ENCODE data around the gene C1QTNF7. TPM values are rescaled to one million over a fixed set of nuclear protein-coding genes. Genes with fewer than 3 reads are reported as not detected.

The C1QTNF7 gene, protein sequence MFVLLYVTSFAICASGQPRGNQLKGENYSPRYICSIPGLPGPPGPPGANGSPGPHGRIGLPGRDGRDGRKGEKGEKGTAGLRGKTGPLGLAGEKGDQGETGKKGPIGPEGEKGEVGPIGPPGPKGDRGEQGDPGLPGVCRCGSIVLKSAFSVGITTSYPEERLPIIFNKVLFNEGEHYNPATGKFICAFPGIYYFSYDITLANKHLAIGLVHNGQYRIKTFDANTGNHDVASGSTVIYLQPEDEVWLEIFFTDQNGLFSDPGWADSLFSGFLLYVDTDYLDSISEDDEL
- 0.04 TPM for polyA plus RNA-seq (2013)

DNA sequence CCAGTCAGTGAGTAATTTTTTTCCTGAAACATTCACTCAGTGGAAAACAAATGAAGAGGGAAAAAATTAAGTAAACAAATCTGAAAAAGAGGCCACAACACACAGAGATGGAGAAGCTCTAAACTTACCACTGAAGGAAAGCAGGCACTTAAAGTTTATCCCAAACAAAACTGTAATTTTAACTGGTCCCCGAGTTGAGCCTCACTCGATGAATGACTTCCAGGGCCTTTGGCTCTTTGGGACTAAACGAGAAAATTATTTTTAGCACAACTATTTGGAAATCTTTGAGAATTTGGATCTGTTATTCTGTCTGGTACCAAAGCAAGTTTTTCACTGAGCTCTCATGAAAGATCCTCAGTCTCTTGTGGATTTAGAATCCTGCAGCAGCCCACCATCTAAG is at the start of gene C1QTNF7:
C1QTNF7 (plus strand) TSS at position 333 of the 400 bp plus-strand sequence. CDS start 7,711 bp downstream, outside the sequence.
- ChIA-PET CTCF (interaction anchor here (0.9 to 1.0 kb wide), 2 partner anchors 10 to 30 kb away, joined by 3 read pairs; no protein-coding TSS in a partner anchor), POLR2A (no interaction called here)
- Histone ChIP-seq H3K27ac (ENCODE audit: insufficient read depth in 1 of 2, low read depth in 1 of 2, low read length in 2 of 2, poor library complexity in 1 of 2, severe bottlenecking in 2 of 2) (no peak within 1 kb of the TSS), H3K27me3 (replicated peaks in 2 of 5; ENCODE audit: control insufficient read depth in 4 of 5, insufficient read depth in 5 of 5, low read length in 4 of 5) (no peaks in the 10 kb centered on the region), H3K9me3 (ENCODE audit: control extremely low read depth in 1 of 5, control insufficient read depth in 4 of 5, insufficient read depth in 2 of 5, low read depth in 1 of 5, low read length in 4 of 5) (no peaks in the 10 kb centered on the region), H3K4me1 (ENCODE audit: control extremely low read depth in 1 of 4, control insufficient read depth in 4 of 4, insufficient read depth in 4 of 4, low read length in 3 of 4) (peaks cover 0 to 2% (median 0%) of the 10 kb centered on the region in 4 experiments), H3K36me3 (ENCODE audit: control insufficient read depth in 4 of 4, insufficient read depth in 4 of 4, low read length in 3 of 4) (no peaks in the 10 kb centered on the region), H3K4me3 (ENCODE audit: control insufficient read depth in 1 of 7, extremely low read depth in 1 of 7, insufficient read depth in 4 of 7, low read depth in 2 of 7, low read length in 6 of 7) (no peak within 1 kb of the TSS)
- WGBS (ENCODE audit: insufficient coverage): 94% methylated on average over 3 of the region's 3 CpGs
- no peak for DNase-seq

DNA sequence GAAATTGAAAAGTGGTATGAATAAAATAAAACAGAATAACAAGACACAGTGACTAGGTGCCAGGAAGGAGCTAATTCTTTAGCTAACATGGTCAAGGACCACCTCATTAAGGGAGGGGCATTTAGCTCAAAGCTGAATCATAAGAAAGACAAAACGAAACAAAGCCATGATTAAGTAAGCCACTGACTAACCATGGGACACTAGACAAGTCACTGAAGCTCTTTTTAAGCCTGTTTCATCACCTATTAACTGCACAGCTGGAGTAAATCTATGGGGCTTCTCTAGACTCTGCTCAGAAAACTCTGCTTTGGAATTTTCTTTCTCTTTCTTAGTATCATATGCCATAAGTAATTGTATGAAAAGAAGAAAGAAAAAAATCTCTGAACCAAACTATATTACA is 49.8 kb upstream of the C1QTNF7 start:
- H3K4me3 ChIP-seq (ENCODE audit: control insufficient read depth in 1 of 7, extremely low read depth in 1 of 7, insufficient read depth in 4 of 7, low read depth in 2 of 7, low read length in 6 of 7): no peak overlapping the region
- 20% methylated on average over 1 of the region's 1 CpG for WGBS (ENCODE audit: insufficient coverage)
- peaks cover 0 to 24% (median 14%) of the 10 kb centered on the region in 4 experiments for H3K4me1 ChIP-seq (ENCODE audit: control extremely low read depth in 1 of 4, control insufficient read depth in 4 of 4, insufficient read depth in 4 of 4, low read length in 3 of 4)
- no peaks in the 10 kb centered on the region for H3K9me3 ChIP-seq (ENCODE audit: control extremely low read depth in 1 of 5, control insufficient read depth in 4 of 5, insufficient read depth in 2 of 5, low read depth in 1 of 5, low read length in 4 of 5)
- H3K27me3 ChIP-seq (replicated peaks in 2 of 5; ENCODE audit: control insufficient read depth in 4 of 5, insufficient read depth in 5 of 5, low read length in 4 of 5): no peaks in the 10 kb centered on the region
- POLR2A ChIA-PET: interaction anchor here (0.6 kb wide), 1 partner anchor 84 kb away, joined by 3 read pairs; no protein-coding TSS in a partner anchor
- no peaks in the 10 kb centered on the region for H3K36me3 ChIP-seq (ENCODE audit: control insufficient read depth in 4 of 4, insufficient read depth in 4 of 4, low read length in 3 of 4)
- peak in 1 of 3 donors; percentile 20 for DNase-seq
- H3K27ac ChIP-seq (ENCODE audit: insufficient read depth in 1 of 2, low read depth in 1 of 2, low read length in 2 of 2, poor library complexity in 1 of 2, severe bottlenecking in 2 of 2): no peak overlapping the region
- CTCF ChIA-PET: interaction anchor here (1.0 to 1.6 kb wide), 4 partner anchors 18 to 136 kb away, joined by 3 to 10 read pairs (median 4); no protein-coding TSS in a partner anchor

DNA sequence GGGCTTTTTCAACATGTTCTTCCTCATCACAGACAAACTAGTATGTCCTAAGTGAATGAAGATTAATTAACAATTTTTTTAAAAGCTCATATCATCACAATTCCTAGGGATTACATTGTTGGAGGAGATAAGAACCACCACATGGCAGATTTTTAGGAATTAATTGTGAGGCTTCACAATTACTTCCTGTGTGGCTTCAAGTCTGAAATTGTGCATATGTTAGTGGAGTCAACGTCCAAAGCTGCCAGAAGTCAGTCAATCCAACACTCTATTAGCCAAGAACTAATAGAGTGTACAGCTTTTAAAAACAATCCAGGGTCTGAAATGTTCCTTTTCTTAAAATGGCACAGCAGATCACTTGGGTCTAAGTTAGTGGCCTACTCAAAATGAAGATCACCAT is 49.3 kb upstream of the C1QTNF7 start:
- H3K36me3 ChIP-seq (ENCODE audit: control insufficient read depth in 4 of 4, insufficient read depth in 4 of 4, low read length in 3 of 4): no peaks in the 10 kb centered on the region
- ChIA-PET POLR2A (interaction anchor here (0.6 kb wide), 1 partner anchor 84 kb away, joined by 3 read pairs; no protein-coding TSS in a partner anchor), CTCF (interaction anchor here (1.3 to 1.6 kb wide), 3 partner anchors 18 to 136 kb away, joined by 3 to 10 read pairs (median 5); no protein-coding TSS in a partner anchor)
- H3K4me1 ChIP-seq (ENCODE audit: control extremely low read depth in 1 of 4, control insufficient read depth in 4 of 4, insufficient read depth in 4 of 4, low read length in 3 of 4): peaks cover 0 to 24% (median 14%) of the 10 kb centered on the region in 4 experiments
- H3K27me3 ChIP-seq (replicated peaks in 2 of 5; ENCODE audit: control insufficient read depth in 4 of 5, insufficient read depth in 5 of 5, low read length in 4 of 5): no peaks in the 10 kb centered on the region
- no peak overlapping the region for H3K27ac ChIP-seq (ENCODE audit: insufficient read depth in 1 of 2, low read depth in 1 of 2, low read length in 2 of 2, poor library complexity in 1 of 2, severe bottlenecking in 2 of 2)
- whole genome bisulfite sequencing (ENCODE audit: insufficient coverage): no CpG with 5 or more reads among the region's 1 CpG
- no peak overlapping the region for H3K4me3 ChIP-seq (ENCODE audit: control insufficient read depth in 1 of 7, extremely low read depth in 1 of 7, insufficient read depth in 4 of 7, low read depth in 2 of 7, low read length in 6 of 7)
- no peak for DNase-seq
- no peaks in the 10 kb centered on the region for H3K9me3 ChIP-seq (ENCODE audit: control extremely low read depth in 1 of 5, control insufficient read depth in 4 of 5, insufficient read depth in 2 of 5, low read depth in 1 of 5, low read length in 4 of 5)

DNA sequence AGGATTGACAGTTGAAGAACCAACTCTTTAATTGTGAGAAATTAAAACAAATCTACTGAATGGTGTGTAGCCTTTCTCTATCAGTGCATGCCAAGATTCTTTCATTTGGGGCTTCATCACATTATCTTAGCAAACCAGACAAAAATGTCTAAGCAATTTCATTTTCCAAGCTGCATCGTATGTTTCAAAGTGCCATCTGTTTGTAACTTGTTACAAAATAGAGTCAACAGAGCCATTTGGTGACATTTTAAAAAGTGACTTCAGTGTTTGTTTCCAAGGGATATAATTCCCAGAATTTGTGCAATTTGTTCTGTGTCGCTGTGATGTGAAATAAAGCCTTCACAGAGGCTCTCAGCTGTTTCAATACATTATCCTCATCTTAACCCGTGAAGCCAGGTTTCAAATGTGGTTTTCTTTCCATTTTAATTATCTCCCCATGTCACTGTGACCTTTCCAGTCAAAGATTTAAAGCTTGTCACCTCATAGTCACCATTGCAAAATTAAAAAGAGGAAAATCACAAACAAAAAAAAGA is 46.0 kb upstream of the C1QTNF7 start:
- Histone ChIP-seq H3K9me3 (ENCODE audit: control extremely low read depth in 1 of 5, control insufficient read depth in 4 of 5, insufficient read depth in 2 of 5, low read depth in 1 of 5, low read length in 4 of 5) (no peaks in the 10 kb centered on the region), H3K27ac (ENCODE audit: insufficient read depth in 1 of 2, low read depth in 1 of 2, low read length in 2 of 2, poor library complexity in 1 of 2, severe bottlenecking in 2 of 2) (no peak overlapping the region), H3K27me3 (replicated peaks in 2 of 5; ENCODE audit: control insufficient read depth in 4 of 5, insufficient read depth in 5 of 5, low read length in 4 of 5) (no peaks in the 10 kb centered on the region), H3K36me3 (ENCODE audit: control insufficient read depth in 4 of 4, insufficient read depth in 4 of 4, low read length in 3 of 4) (no peaks in the 10 kb centered on the region), H3K4me3 (ENCODE audit: control insufficient read depth in 1 of 7, extremely low read depth in 1 of 7, insufficient read depth in 4 of 7, low read depth in 2 of 7, low read length in 6 of 7) (no peak overlapping the region), H3K4me1 (ENCODE audit: control extremely low read depth in 1 of 4, control insufficient read depth in 4 of 4, insufficient read depth in 4 of 4, low read length in 3 of 4) (peaks cover 0 to 10% (median 7%) of the 10 kb centered on the region in 4 experiments)
- WGBS (ENCODE audit: insufficient coverage): 83% methylated on average over 2 of the region's 3 CpGs
- CTCF ChIA-PET: interaction anchor here (1.4 to 2.5 kb wide), 2 partner anchors 12 to 16 kb away, joined by 4 to 6 read pairs; no protein-coding TSS in a partner anchor
- DNase-seq: no peak
- POLR2A ChIA-PET: interaction anchor here (0.6 kb wide), 2 partner anchors 547 to 1615 kb away, joined by 4 to 5 read pairs; no protein-coding TSS in a partner anchor

DNA sequence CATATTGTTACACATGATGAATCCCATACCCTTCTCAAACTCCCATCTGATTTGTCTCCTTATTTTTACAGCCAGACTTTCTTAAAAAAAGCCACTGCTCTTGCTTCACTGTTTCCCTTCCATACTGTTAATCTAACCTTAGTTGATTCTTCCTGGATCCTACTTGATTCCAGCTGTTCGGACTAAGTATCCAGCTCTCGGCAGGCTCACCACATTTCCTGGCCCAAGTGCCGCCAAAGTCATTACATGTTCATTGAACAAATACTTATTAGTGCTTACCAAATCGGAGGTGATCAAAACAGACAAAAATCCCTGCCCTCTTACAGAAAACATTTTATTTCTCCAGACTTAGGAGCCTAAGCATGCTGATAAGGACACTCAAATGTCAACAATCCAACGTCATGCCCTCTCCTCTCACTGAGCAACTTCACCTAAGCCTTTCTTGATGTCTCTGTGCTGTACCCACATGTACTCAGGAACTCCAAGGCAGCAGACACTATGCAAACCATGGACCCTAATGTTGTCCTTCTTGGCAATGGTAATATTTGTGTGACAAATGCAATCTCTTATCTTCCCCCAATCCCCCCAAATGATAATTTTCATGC is 45.1 kb upstream of the C1QTNF7 start:
- peaks cover 0 to 10% (median 7%) of the 10 kb centered on the region in 4 experiments for H3K4me1 ChIP-seq (ENCODE audit: control extremely low read depth in 1 of 4, control insufficient read depth in 4 of 4, insufficient read depth in 4 of 4, low read length in 3 of 4)

DNA sequence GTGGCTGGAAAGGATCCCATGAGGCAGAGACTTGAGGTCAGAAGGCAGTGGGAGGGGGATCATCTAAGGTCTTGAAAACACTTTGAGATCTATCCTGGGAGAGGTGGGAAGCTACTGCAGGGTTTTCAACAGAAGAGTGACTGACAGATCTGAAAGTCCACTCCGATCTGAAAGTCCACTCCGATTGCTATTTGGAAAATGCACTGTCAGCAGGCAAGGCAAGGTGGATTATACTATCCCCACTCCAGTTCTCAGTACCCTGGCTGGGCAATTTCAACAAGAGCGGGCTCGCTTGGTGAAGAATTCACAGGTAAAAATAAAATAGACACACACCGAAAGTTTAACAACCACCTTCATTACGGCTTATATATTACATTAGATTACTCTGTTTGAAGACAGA is 42.3 kb upstream of the C1QTNF7 start:
- no peaks in the 10 kb centered on the region for H3K4me1 ChIP-seq (ENCODE audit: control extremely low read depth in 1 of 4, control insufficient read depth in 4 of 4, insufficient read depth in 4 of 4, low read length in 3 of 4)
- no peaks in the 10 kb centered on the region for H3K36me3 ChIP-seq (ENCODE audit: control insufficient read depth in 4 of 4, insufficient read depth in 4 of 4, low read length in 3 of 4)
- no peak overlapping the region for H3K4me3 ChIP-seq (ENCODE audit: control insufficient read depth in 1 of 7, extremely low read depth in 1 of 7, insufficient read depth in 4 of 7, low read depth in 2 of 7, low read length in 6 of 7)
- CTCF ChIA-PET: interaction anchor here (1.2 to 1.3 kb wide), 3 partner anchors 9 to 39 kb away, joined by 3 to 5 read pairs (median 4); no protein-coding TSS in a partner anchor
- no peaks in the 10 kb centered on the region for H3K27me3 ChIP-seq (replicated peaks in 2 of 5; ENCODE audit: control insufficient read depth in 4 of 5, insufficient read depth in 5 of 5, low read length in 4 of 5)
- POLR2A ChIA-PET: no interaction called here
- no peak overlapping the region for H3K27ac ChIP-seq (ENCODE audit: insufficient read depth in 1 of 2, low read depth in 1 of 2, low read length in 2 of 2, poor library complexity in 1 of 2, severe bottlenecking in 2 of 2)
- WGBS (ENCODE audit: insufficient coverage): 97% methylated on average over 4 of the region's 6 CpGs
- DNase-seq: no peak
- H3K9me3 ChIP-seq (ENCODE audit: control extremely low read depth in 1 of 5, control insufficient read depth in 4 of 5, insufficient read depth in 2 of 5, low read depth in 1 of 5, low read length in 4 of 5): no peaks in the 10 kb centered on the region

More for the DNA sequence above, 45.1 kb upstream of the C1QTNF7 start:
- H3K4me3 ChIP-seq (ENCODE audit: control insufficient read depth in 1 of 7, extremely low read depth in 1 of 7, insufficient read depth in 4 of 7, low read depth in 2 of 7, low read length in 6 of 7): no peak overlapping the region
- H3K27me3 ChIP-seq (replicated peaks in 2 of 5; ENCODE audit: control insufficient read depth in 4 of 5, insufficient read depth in 5 of 5, low read length in 4 of 5): no peaks in the 10 kb centered on the region
- H3K27ac ChIP-seq (ENCODE audit: insufficient read depth in 1 of 2, low read depth in 1 of 2, low read length in 2 of 2, poor library complexity in 1 of 2, severe bottlenecking in 2 of 2): no peak overlapping the region
- ChIA-PET CTCF (interaction anchor here (1.4 to 2.5 kb wide), 2 partner anchors 11 to 15 kb away, joined by 4 to 6 read pairs; no protein-coding TSS in a partner anchor), POLR2A (no interaction called here)
- WGBS (ENCODE audit: insufficient coverage): 98% methylated on average over 5 of the region's 5 CpGs
- no peak for DNase-seq
- no peaks in the 10 kb centered on the region for H3K9me3 ChIP-seq (ENCODE audit: control extremely low read depth in 1 of 5, control insufficient read depth in 4 of 5, insufficient read depth in 2 of 5, low read depth in 1 of 5, low read length in 4 of 5)
- no peaks in the 10 kb centered on the region for H3K36me3 ChIP-seq (ENCODE audit: control insufficient read depth in 4 of 4, insufficient read depth in 4 of 4, low read length in 3 of 4)

Data from common myeloid progenitor, CD34-positive (primary cell).